Retinal pigment epithelial cell (primary cell): ENCODE results near the gene SPTBN2.
A peak's percentile ranks its signal among the peaks of the same experiment; 100 is the strongest.

ENCODE experiments used
- DNase-seq: peaks from one replicate; pipeline ENCODE4 v3.0.0-alpha.2; 2010; ENCODE audit warnings: low read depth
- H3K4me3 ChIP-seq: 2 replicates; pipeline ENCODE4 v1.5.1; 2011; ENCODE audit warnings: mild to moderate bottlenecking, low read length, control low read depth, moderate library complexity
- TF ChIP-seq, protein P1 (sequence below): conservative IDR thresholded peaks from 2 replicates; pipeline ENCODE4 v1.5.1; 2011; ENCODE audit warnings: low read depth, low read length, control low read depth, inconsistent platforms

The SPTBN2 gene

DNA sequence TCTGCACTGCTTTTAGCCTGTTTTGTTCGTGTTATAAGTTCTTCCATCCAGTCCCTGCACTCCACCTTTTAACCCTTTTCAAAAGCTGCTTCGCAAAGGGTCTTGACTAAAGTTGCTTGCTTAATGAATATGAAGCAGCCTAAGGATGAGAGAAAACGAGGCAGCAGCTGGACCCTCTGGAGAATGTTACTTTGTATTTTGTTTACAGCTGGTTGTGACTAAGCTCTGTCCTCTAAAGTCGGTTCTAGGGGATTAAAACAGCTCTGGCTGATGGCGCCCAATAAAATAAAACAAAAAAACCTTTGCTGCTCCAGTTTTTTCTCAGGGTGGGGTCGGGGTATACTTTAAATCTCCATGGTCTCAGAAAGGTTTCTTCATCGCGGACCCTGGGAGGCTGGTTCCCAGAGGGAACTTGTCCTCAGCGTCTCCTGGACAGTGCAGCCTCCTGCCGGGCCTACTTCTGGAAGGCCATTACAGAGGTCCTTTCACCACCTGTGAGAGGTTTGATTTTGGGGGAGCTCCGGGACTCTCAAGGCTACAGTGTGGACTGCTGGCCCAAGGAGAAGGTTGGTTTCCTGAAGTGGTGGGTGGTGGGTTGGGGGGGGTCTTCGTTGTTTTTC lies 91.3 kb downstream of the SPTBN2 start:
- peak overlapping the region; percentile 46 for H3K4me3 ChIP-seq
- TF ChIP-seq, protein P1, sequence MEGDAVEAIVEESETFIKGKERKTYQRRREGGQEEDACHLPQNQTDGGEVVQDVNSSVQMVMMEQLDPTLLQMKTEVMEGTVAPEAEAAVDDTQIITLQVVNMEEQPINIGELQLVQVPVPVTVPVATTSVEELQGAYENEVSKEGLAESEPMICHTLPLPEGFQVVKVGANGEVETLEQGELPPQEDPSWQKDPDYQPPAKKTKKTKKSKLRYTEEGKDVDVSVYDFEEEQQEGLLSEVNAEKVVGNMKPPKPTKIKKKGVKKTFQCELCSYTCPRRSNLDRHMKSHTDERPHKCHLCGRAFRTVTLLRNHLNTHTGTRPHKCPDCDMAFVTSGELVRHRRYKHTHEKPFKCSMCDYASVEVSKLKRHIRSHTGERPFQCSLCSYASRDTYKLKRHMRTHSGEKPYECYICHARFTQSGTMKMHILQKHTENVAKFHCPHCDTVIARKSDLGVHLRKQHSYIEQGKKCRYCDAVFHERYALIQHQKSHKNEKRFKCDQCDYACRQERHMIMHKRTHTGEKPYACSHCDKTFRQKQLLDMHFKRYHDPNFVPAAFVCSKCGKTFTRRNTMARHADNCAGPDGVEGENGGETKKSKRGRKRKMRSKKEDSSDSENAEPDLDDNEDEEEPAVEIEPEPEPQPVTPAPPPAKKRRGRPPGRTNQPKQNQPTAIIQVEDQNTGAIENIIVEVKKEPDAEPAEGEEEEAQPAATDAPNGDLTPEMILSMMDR = no peak
- DNase-seq = no peak

DNA sequence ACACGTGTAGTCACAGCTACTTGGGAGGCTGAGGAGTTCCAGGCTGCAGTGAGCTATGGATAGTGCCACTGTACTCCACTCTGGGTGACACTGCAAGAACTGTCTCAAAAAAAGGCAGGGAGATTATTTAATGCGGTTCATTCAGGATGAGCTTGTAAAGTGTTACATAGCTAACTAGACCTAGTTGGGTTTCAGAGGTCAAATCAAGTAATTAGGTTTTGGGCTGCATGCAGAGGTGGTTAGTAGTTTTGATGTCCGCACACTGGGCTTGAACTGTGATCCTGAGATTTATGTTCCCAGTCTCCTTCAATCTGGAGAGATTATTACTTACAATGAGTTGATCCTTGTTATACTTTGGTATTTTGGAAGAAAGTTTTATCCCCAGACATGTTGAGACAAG lies 92.6 kb downstream of the SPTBN2 start:
- TF ChIP-seq, protein P1 = no peak
- DNase-seq = no peak
- no peak overlapping the region for H3K4me3 ChIP-seq
